Adrenal gland (tissue), 12 donors: ENCODE measurements around the gene TACR1. TPM values are rescaled to one million over a fixed set of nuclear protein-coding genes. Genes with fewer than 3 reads are reported as not detected.
"Not testable (repeated sequence)": the region's sequence is repeated elsewhere in the genome, so short reads cannot be mapped to it uniquely, and the experiment has no call there.

Source experiments
- DNase-seq, 7 donors: peaks; one replicate each; pipeline ENCODE4 v3.0.0-alpha.2; 2019 to 2020
- H3K27ac ChIP-seq, 5 donors: fragments of 200-600 bp; sonication (generic) in 4 of 5; 1 replicate in 3 of 5; 2 replicates in 2 of 5; pipeline versions ENCODE4 v1.5.1 to v1.8.0; 2016 to 2020; ENCODE audit warnings: mild to moderate bottlenecking in 1 of 5
- H3K27me3 ChIP-seq: fragments of 200-600 bp; 2 replicates; pipeline ENCODE4 v1.8.0; 2021
- H3K36me3 ChIP-seq, 2 donors: fragments of 200-600 bp; replicated peaks in 1 of 2; 1 replicate in 1 of 2; 2 replicates in 1 of 2; pipeline versions ENCODE4 v1.5.1 to v1.8.0; 2018 to 2022
- H3K4me1 ChIP-seq, 2 donors: fragments of 200-600 bp; replicated peaks in 1 of 2; 1 replicate in 1 of 2; 2 replicates in 1 of 2; pipeline versions ENCODE4 v1.5.1 to v1.8.0; 2018 to 2021
- H3K4me3 ChIP-seq, 4 donors: fragments of 200-600 bp; sonication (generic) in 3 of 4; one replicate each; pipeline ENCODE4 v1.5.1; 2016 to 2018
- H3K9me3 ChIP-seq, 3 donors: fragments of 200-600 bp; sonication (generic) in 1 of 3; replicated peaks in 1 of 3; 1 replicate in 2 of 3; 2 replicates in 1 of 3; pipeline versions ENCODE4 v1.5.1 to v1.8.0; 2016 to 2021
- CTCF ChIP-seq, 6 experiments: fragments of 450-650 bp in 4 of 6; fragments of 200-600 bp in 2 of 6; sonication (generic) in 1 of 6; IDR thresholded peaks; 1 replicate in 5 of 6; 2 replicates in 1 of 6; pipeline versions ENCODE4 v1.5.1 to v1.8.0; 2016 to 2021; ENCODE audit warnings: antibody characterized with exemption in 6 of 6, mild to moderate bottlenecking in 2 of 6, moderate library complexity in 1 of 6
- POLR2A ChIP-seq, 2 donors: fragments of 450-650 bp; IDR thresholded peaks; one replicate each; pipeline ENCODE4 v1.6.1; 2017; ENCODE audit warnings: antibody characterized with exemption in 2 of 2, mild to moderate bottlenecking in 2 of 2, moderate library complexity in 1 of 2
- WGBS, 4 donors: extraction: QIAGEN DNeasy Blood & Tissue Kit in 2 of 4; methylation state at CpG; one replicate each; pipeline versions ENCODE4 v1.1.5 to v1.1.7; 2013 to 2017; 5-methylcytosine and 5-hydroxymethylcytosine counted together
- intact Hi-C, 2 donors: fragments of 100-400 bp; cut with DNase I; formaldehyde crosslinking; loops; one replicate each; pipeline versions ENCODE4 v1.14.1 to v1.15.0; 2022 to 2023
- polyA plus RNA-seq, 3 donors: library from polyadenylated mRNA; stranded (reverse); fragments of 200-250 nt in 2 of 3; fragments of 350-450 nt in 1 of 3; fragmentation: Illumina TruSeq in 1 of 3; extraction: RNeasy Lipid Tissue Mini Kit (QIAGEN cat#74804) in 1 of 3; gene quantifications; one replicate each; pipeline ENCODE4 v1.2.3, GENCODE V29; 2013 to 2014
- total RNA-seq, 9 donors: library from RNA; depleted of rRNA in 4 of 9; stranded (reverse); fragments of >200 nt in 4 of 9; fragments of 120-200 nt in 1 of 9; fragmentation: NEBNext Ultra II Directional in 1 of 9; extraction: Animal tissue kit (Norgen Biotek cat#: 25700) in 1 of 9; gene quantifications; one replicate each; pipeline versions ENCODE4 v1.1.0 to v1.2.4, GENCODE V29; 2013 to 2023
- donor health status: healthy with polysubstance abuse.
- donor health status: Bipolar disorder and iron deficiency.
- donor health status: DM: yes; HTN: yes; CAD: no.
- donor health status: DM: no; HTN: no; CAD: no.
- donor health status: DM: no; HTN: no; CAD: no.
- donor health status: DM: yes; HTN: yes; CAD: no.

TACR1 gene
- total and polyA plus RNA-seq, 12 donors = 0.15 to 1.9 (median 0.41) TPM; not detected in 1

GRCh38 chr2:75221862-75222261 is 22.5 kb upstream of the TACR1 start:
- no peaks in the 10 kb centered on the region for H3K9me3 ChIP-seq
- intact Hi-C loops = no loop called here
- no peak overlapping the region for H3K4me3 ChIP-seq
- WGBS, 4 donors = 78 to 82% (median 80%) methylated on average over 3 of the region's 3 CpGs
- TF ChIP-seq POLR2A (IDR thresholded peaks at IDR 0.05) (no peak), CTCF (IDR thresholded peaks at IDR 0.05) (no peak)
- H3K4me1 ChIP-seq = no peaks in the 10 kb centered on the region
- H3K27me3 ChIP-seq = no peaks in the 10 kb centered on the region
- DNase-seq = no peak
- H3K27ac ChIP-seq = no peak overlapping the region
- no peaks in the 10 kb centered on the region for H3K36me3 ChIP-seq

DNA sequence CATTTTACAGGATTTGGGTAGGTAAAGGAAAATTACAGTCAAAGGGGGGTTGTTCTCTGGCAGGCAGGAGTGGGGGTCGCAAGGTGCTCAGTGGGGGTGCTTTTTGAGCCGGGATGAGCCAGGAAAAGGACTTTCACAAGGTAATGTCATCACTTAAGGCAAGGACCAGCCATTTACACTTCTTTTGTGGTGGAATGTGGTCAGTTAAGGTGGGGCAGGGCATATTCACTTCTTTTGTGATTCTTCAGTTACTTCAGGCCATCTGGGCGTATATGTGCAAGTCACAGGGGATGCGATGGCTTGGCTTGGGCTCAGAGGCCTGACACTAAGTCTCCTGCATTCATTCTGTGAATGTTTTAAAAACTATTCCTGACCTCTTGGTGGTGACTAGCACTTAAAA is 19.9 kb upstream of the TACR1 start:
- intact Hi-C loops = not testable (repeated sequence)

GRCh38 chr2:75211266-75211770 is 12.0 kb upstream of the TACR1 start:
- intact Hi-C loops = no loop called here
- Histone ChIP-seq H3K27ac (no peak overlapping the region), H3K4me3 (no peak overlapping the region), H3K27me3 (no peaks in the 10 kb centered on the region), H3K4me1 (no peaks in the 10 kb centered on the region), H3K36me3 (no peaks in the 10 kb centered on the region), H3K9me3 (no peaks in the 10 kb centered on the region)
- TF ChIP-seq POLR2A (IDR thresholded peaks at IDR 0.05) = no peak
- TF ChIP-seq CTCF (IDR thresholded peaks at IDR 0.05) = no peak
- 74 to 95% (median 82%) methylated on average over 1 of the region's 1 CpG for WGBS, 4 donors
- DNase-seq = no peak

More for the DNA sequence above, 19.9 kb upstream of the TACR1 start:
- DNase-seq, H3K27ac ChIP-seq, H3K4me1 ChIP-seq, H3K36me3 ChIP-seq, H3K9me3 ChIP-seq, H3K4me3 ChIP-seq, H3K27me3 ChIP-seq: not testable (repeated sequence)
- 75 to 91% (median 79%) methylated on average over 4 of the region's 4 CpGs for WGBS, 4 donors

GRCh38 chr2:75210409-75210808 is 11.1 kb upstream of the TACR1 start:
- H3K9me3 ChIP-seq = no peaks in the 10 kb centered on the region
- H3K4me3 ChIP-seq = no peak overlapping the region
- H3K36me3 ChIP-seq = no peaks in the 10 kb centered on the region
- TF ChIP-seq POLR2A (IDR thresholded peaks at IDR 0.05) (no peak), CTCF (IDR thresholded peaks at IDR 0.05) (no peak)
- DNase-seq = no peak
- H3K4me1 ChIP-seq = no peaks in the 10 kb centered on the region
- no peaks in the 10 kb centered on the region for H3K27me3 ChIP-seq
- WGBS, 4 donors = 83 to 93% (median 92%) methylated on average over 3 of the region's 3 CpGs
- intact Hi-C loops = no loop called here
- no peak overlapping the region for H3K27ac ChIP-seq

DNA sequence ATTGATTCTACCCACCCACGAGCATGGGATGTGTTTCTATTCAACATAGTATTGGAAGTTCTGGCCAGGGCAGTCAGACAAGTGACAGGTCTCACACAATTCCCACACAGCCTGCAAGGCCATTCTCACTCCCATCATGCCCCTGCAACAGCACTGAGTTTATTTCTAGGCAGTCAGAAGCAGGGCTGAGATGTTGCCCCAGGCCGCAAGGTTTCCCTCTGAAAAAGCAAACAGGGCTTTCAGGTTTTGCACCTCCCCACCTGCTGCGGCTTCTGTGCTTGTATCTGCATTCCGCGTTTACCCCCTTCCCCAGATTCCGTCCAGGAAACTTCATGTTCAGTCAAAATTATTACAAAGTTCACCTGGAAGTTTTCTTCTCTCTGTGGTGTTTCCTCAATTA is 9.4 kb upstream of the TACR1 start:
- Histone ChIP-seq H3K27ac (no peak overlapping the region), H3K27me3 (no peaks in the 10 kb centered on the region), H3K9me3 (no peaks in the 10 kb centered on the region), H3K4me3 (no peak overlapping the region), H3K36me3 (no peaks in the 10 kb centered on the region), H3K4me1 (no peaks in the 10 kb centered on the region)
- no peak for DNase-seq
- WGBS, 4 donors = 69 to 81% (median 77%) methylated on average over 5 to 6 of the region's 6 CpGs
- TF ChIP-seq POLR2A (IDR thresholded peaks at IDR 0.05) = no peak
- TF ChIP-seq CTCF (IDR thresholded peaks at IDR 0.05) = no peak
- intact Hi-C loops = loop anchor here in 1 of 2 donors (10.0 kb wide), 1 partner anchor 186 kb away; no protein-coding TSS in a partner anchor
